ENCODE measurements around the gene UCK2.
"Not testable (repeated sequence)": the region's sequence is repeated elsewhere in the genome, so short reads cannot be mapped to it uniquely, and the experiment has no call there.

Gene UCK2

DNA sequence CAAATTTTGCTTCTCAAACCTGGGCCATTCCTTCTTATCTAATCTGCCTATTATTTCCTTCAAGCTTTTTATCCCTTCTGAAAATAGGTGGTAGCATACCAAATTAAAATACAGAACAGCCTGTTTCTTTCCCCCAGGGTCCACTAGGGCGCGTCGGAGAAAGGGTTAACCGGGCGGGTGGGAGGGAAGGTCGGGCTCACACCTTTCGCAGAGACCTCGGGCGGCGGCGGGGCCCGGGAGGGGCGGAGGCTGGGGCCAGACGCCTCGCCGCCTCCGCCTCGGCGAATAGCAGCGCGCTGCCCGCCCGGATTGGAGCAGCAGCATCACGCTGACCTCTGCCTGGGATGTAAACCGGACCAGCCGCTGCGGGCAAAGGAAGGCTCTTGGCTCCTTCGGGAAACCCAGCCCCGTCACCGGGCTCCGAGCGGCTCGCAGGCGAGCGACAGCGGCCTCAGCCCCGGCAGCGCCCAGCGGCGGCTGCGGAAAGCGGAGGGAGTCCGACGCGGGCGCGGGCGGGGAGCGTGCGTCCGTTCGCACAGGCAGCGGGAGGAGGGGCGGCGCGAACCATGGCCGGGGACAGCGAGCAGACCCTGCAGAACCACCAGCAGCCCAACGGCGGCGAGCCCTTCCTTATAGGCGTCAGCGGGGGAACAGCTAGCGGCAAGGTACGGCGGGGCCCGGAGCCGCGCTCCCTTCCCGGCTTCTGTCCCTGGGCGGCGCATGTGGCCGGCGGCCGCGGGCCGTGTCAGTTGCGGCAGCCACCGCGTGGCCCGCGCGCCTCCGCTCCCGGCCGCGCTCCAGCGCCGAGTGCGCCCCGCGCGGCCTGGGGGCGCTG, at the start of gene UCK2:
Gene UCK2 (plus strand): TSS at position 347 of the 835 bp plus-strand sequence. CDS start 220 bp downstream, at position 567.
- DNase-seq: peak; percentile 57

DNA sequence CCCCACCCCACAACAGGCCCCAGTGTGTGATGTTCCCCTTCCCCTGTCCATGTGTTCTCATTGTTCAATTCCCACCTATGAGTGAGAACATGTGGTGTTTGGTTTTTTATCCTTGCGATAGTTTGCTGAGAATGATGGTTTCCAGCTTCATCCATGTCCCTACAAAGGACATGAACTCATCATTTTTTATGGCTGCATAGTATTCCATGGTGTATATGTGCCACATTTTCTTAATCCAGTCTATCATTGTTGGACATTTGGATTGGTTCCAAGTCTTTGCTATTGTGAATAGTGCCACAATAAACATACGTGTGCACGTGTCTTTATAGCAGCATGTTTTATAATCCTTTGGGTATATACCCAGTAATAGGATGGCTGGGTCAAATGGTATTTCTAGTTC, 49.2 kb upstream of the UCK2 start:
- not testable (repeated sequence) for DNase-seq

DNA sequence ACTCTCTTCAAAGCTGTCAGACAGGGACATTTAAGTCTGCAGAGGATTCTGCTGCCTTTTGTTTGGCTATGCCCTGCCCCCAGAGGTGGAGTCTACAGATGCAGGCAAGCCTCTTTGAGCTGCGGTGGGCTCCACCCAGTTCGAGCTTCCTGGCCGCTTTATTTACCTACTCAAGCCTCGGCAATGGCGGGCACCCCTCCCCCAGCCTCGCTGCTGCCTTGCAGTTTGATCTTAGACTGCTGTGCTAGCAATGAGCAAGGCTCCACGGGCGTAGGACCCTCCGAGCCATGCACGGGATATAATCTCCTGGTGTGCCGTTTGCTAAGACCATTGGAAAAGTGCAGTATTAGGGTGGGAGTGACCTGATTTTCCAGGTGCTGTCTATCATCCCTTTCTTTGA, 43.9 kb upstream of the UCK2 start:
- DNase-seq: not testable (repeated sequence)

DNA sequence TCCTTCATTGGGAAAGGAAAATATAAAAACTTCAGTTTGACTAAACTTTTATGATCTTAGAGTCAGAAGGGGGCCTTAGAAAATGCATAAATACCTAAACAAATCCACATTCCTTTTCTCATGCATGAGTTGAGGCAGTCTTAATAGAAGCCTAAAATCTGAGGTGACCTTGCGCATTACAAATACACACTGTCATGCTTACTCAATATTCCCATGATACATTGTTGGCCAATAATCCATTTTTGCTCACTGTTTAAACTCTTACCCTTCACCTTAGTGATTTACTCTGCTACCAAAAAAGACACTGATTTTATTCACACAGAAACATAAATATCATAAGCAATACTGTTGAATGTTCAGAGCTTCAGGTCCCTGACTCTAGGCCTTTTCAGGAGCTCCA, 39.7 kb upstream of the UCK2 start:
- no peak for DNase-seq

DNA sequence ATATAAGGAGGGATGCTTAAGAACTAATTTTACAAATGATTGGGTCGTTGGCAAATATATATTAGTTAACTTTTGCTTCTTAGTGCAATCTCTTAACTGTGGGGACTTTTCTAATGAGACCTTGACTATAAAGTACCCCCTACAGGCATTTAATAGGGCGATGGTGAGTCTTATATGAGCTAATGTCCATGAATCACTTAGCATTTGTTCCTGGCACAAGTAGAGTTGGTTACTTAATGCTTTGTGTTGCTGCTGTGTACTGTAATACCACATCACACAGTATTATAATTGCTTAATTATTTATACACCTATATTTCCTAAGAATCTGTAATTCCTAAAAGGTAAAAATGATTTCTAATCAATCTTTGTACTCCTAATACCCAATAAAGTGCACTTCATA, 33.5 kb upstream of the UCK2 start:
- no peak for DNase-seq

DNA sequence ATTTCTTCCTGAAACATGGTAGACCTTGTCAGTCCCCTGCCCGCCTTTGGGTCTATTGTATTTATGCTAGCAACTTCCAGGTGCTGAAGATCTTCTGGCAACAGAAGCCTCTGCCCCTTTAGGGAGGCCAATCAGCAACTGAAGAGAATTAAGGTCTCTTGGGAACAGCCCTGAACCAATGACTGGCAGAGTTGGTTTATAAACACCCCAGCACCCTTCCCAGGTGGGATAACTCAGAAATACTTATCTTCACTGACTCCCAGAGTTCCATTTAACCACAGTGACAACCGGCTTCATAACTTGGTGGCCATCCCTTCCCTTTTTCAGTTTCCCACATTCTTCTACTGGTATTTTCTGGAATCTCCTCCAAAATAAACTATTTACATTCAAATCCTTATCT, 31.5 kb upstream of the UCK2 start:
- DNase-seq: no peak

DNA sequence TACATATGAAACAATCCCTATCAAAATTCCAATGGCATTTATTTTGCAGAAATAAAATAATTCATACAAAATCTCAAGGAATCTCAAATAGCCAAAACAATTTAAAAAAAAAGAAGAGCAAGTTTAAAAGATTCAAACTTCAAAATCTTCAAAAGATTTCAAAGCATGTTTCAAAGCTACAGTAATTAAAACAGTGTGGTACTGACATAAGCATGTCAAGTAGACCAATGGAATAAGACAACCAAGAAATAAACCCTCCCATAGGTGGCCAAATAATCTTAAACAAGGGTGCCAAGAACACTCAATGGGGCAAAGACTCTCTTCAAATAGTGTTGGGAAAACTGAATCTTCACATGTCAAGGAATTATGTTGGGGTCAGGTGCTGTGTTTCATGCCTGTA, 28.0 kb upstream of the UCK2 start:
- no peak for DNase-seq

DNA sequence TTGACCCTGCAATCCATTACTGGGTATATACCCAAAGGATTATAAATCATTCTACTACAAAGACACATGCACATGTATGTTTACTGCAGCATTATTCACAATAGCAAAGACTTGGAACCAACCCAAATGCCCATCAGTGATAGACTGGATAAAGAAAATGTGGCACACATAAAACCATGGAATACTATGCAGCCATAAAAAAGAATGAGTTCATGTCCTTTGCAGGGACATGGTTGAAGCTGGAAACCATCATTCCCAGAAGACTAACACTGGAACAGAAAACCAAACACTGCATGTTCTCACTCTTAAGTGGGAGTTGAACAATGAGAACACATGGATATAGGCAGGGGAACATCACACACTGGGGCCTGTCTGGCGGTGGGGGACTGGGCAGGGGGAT, 22.9 kb upstream of the UCK2 start:
- DNase-seq: not testable (repeated sequence)

DNA sequence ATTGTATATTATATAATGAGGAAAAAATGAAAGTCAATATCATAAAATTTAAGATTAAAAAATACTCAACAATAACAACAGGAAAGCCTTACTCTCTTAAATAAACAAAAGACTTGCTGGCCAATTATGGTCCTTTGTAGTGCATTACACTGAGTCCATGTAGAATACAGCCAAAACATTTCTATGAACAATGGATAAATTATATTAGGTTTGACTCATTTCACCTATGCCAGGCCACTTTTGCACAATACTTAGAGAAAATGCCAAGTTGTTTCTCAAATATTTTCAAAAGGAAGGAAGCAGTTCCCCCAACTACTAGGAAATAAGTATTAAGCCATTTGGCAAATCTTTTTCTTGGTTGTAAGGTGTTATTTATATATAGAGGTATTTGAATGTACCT, 19.8 kb upstream of the UCK2 start:
- DNase-seq: no peak

DNA sequence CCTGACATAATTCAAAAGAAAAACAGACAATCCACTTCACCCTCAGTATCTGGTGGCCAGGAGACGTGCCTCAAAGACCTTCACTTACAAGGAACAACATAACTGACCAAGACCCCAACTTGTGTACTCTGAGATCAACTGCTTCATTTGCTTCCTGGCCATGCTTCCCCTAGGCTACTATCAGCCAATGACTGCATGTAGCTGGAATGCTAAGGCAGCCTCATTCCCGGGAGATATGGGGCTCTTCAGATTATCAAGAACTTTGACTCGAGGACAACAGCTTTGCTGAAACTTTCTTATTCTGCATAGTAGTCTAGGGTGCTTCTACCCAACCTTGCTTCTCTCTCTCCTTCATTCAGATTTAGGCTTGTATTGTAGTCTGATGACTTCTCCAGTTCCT, 11.7 kb upstream of the UCK2 start:
- DNase-seq: no peak

DNA sequence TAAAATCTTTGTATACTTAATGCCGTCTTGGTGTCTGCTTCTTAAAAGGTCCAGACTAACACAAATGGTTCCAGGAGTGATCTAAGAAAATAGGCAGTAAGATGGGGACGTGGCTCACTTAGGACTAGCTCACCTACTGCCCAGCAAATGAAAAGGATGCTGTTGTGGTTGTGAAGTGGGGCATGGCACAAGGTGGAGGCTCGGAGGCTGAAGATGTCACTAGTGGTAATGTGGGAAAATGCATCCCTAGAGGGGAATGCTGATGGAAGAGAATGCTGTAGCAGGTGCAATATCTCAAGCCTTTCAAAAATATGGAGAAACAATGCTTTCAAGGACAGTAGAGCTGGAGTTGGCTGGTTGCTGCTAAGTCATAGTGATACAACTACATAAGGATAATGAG, 11.3 kb upstream of the UCK2 start:
- no peak for DNase-seq

DNA sequence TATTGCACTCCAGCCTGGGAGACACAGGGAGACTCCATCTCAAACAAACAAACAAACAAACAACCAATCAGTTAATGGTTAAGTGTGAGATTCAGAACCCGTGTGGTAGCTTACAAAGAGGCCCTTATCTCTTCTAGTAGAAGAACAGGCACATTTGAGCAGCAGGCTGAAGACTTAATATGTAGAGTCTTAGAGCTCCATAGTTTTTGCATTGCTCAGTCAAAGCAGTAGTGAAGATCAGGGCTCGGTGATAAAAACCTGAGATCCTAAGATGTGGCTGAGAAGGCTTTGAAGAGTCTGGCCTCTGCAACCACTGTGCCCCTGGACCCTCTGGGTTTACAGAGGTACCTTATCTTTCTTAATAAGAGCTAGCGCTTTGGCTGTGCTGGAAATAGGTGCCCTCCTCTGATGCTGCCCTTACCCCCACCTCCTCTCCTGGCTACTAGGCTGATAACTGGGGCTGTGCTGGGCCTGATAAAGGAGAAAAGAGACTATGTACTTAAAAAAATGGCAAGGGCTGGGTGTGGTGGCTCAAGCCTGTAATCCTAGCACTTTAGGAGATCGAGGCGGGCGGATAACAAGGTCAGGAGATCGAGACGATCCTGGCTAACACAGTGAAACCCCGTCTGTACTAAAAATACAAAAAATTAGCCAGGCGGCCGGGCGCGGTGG, 10.5 kb upstream of the UCK2 start:
- no peak for DNase-seq

DNA sequence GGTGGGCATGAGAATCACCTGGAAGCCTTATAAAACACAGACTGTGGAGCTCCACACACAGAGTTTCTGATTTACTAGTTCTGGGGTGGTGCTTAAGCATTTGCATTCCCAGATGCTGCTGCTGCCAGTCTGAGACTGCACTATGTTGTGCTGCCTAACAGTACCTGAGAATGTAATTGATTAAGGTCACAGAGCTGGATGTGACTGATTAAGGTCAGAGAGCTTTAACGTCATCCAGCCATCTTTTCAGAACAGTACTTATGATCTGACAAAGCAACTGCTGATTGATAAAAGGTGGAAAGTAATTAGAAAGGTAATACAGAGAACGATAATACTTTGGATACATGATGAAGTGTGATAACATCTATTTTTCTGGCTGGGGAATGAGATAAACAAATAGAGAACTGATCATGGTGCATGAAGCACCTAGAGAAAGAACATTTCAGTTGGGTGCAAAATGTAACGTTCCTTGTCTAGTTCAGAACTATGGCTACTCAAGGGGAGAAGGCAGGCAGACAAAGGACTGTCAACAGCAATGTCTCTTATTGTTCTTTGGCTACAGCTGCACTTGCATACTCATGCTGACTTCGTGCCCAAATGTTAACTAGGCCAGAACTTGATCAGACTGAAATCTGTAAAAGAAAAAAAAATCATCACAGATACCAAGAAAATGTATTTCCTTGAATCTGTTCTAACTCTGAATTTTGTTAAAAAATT, 3.7 kb upstream of the UCK2 start:
- DNase-seq: no peak

DNA sequence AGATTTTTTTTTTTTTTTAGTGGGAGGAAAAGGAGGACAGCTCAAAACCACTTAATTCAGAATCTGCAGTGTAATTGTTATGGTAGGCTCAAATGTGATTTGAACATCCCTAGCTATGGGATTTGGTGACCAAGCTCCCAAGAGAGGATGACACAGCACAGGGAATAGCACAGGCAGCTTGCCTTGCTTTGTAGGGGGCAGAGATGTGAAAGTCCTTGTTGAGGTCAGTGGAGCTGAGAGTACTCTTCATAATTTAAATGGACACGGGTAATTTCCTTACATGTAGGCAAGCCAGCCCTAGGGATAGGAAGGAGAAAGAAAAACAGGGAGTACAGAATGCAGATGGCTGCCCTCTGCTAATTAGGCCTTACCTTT, 3.2 kb upstream of the UCK2 start:
- peak; percentile 38 for DNase-seq

DNA sequence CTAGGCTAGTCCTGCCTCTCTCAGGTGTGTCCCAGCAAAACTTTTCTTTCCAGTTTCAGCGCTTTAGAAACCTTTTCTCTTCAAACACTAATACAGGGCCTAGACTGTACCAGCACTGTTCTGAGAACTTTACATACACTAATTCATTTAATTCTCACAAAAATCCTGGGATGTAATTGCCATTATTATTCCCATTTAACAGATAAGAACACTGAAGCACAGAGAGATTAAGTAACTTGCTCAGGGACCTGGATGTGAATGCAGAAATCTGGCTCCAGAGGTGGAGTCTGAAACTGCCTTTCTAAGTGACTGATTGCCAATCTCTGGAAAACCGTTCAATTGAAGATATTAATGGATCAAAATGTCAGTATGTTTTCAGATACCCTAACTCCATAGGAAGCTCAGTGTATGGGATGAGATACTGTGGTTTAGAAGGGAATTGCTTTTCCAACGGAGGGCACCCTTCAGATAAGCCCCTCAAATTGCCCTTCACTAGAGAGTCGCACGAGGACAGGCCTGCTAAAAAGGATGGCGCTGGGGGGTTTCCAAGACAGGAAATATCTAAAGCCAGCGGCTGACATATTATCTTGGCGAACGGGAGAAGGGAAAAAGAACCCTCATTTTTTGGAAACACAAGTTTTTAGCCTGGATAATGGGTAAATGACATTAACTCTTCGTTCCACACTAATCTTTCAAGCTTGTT, 698 bp upstream of the UCK2 start:
- no peak for DNase-seq

DNA sequence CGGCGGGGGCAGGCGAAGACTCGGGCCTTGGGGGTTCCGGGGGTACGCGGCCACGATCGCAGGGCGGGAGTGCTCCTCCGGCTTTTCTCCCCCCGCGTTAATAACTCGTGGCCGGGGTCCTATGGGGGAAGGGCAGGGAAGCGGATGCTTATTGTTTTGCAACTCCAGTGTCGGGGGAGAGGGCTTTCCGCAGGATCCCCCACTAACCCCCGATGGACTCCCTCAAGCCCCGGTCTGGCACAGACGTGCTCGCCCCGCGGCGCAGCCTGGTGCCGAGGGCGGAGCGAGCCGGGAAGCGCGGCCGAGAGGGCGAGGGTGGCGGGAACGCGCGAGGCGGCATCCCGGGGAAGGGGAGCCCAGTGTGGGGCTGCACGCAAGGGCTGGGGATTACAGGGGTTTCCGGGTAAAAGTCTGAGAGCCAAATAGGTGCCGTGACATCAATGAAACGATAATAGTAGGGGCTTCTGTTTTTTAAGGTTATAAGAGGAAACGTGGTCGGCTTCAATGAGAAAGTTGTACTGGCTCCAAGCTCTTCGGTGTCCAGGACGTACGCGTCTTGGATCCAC, 772 bp downstream of the UCK2 start:
- DNase-seq: peak; percentile 46

DNA sequence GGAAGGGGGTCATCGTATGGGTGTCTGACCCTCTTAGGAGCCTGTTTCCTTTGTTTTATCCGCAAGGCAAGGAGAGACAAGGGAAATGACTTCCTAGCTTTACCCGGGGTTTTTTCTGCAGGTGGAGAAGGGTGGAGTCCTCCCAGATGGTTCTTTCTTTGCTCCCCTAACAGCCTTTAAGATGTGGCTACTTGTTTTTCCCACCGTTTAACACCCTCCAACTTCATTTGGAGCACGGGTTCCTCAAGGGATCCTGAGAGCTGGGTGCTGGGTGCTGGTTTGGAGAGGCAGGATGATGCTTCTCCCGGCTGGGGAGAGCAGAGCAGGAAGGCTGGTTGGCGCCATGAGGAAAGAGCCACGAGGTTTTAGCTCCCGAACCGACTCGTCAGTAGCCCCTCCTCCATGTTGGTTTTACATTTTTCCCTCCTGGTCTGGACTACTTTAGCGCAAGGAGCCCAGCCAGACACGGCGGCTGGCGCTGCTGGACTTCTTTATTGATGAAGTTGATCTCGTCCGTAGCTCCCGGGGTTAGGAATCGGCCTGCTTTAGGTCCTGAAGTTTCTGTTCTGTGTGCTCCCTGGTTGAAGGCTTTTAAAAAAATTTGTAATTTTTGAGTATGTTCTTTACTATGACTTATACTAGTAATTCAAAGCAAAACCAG, 1.4 kb downstream of the UCK2 start:
- DNase-seq: peak; percentile 72

DNA sequence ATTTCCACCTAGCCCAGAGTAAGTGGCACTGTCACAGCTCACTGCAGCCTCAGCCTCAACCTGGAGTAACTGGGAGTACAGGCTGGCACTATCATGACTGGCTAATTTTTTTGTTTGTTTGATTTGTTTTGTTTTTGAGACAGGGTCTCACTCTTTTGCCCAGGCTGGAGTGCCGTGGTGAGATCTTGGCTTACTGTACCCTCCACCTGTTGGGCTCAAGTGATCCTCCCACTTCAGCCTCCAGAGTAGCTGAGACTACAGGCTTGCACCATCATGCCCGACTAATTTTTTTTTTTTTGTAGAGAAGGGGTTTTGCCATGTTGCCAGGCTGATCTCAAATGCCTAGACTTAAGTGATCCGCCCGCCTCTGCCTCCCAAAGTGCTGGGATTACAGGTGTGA, 2.5 kb downstream of the UCK2 start:
- DNase-seq: no peak

DNA sequence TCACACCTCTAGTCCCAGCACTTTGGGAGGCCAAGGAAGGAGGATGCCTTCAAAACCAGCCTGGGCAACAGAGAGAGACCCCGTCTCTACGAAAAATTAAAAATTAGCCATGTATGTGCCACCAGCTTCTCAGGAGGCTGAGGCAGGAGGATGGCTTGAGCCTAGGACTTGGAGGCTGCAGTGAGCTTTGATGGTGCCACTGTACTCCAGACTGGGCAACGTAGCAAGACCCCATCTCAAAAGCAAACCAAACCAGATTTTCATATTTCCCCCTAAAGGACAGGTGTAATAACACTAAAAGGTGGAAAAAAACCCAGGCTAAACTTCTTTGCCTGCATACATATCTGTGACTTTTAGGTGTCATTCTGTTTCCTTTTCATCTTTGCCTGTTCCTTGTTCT, 3.7 kb downstream of the UCK2 start:
- no peak for DNase-seq

DNA sequence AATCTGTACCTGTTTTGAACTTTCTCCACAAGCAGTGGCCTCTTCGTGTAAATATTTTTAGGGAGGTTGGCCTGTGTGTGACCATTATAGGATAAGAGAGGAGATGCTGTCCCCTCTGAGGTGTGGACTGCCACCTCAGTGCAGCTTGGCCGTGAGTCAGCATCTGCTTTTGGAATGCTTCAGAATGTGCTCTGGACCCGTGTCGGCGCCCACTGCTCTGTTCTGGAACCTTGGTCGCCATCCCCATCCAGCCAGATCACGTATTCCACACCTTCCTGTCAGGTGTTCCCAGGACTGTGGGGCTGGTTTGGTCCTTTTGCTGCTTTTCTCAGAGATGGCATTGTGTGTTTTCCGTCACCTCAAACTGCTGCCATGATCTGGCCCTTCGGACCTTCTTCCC, 5.5 kb downstream of the UCK2 start:
- no peak for DNase-seq

DNA sequence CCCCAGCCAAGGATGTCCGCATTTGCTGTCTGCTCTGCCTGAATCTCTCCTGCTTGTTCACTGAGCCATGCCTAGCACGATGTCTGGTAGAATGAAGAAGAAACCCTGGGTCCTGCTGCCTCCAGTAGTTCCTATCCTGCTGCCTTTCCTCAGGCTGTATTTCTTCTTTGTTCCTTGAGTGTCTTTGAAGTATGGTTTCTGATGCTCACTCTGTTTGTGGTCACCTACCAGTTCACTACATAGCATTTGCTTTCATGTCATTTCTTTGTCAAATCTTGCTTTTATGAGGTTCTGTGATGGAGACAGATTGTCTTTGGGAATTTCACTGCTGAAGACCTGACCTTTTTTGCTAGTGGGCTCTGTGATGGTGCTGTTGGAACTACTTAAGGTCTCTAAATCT, 5.9 kb downstream of the UCK2 start:
- DNase-seq: no peak

DNA sequence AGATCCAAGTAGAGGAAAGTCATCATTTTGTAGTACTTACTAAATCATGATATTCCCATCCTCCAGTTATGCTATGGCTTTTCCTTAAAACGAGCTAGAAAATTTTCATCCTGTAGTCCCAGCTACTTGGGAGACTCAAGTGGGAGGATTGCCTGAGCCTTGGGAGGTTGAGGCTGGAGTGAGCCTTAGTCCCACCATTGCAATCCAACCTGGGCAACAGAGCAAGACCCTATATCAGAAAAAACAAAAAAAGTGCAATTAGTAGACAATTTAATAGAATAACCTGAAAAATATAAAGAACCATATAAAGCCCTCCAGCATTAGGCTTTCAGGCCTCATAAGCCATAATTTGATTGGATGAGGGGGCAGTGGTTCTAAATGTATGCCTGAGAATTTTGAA, 6.8 kb downstream of the UCK2 start:
- no peak for DNase-seq

All from DMS79 treated with DMSO at 0.1 percent for 48 hours (cell line).